Activated CD4-positive, alpha-beta T cell treated with anti-CD3 and anti-CD28 coated beads, Interleukin-2, amount 10 ng/mL, durations not matched to agents 24 days and 14 days (primary cell): Measurements from ENCODE around the gene DDX31. TPM values are rescaled to one million over a fixed set of nuclear protein-coding genes. Genes with fewer than 3 reads are reported as not detected.

ENCODE experiments used
- DNase-seq: peaks from one replicate; pipeline ENCODE4 v3.0.0; 2022
- H3K27ac Mint-ChIP-seq: one replicate; pipeline ENCODE4 v1.8.0; 2022; ENCODE audit warnings: mild to moderate bottlenecking, mixed read lengths
- H3K27me3 Mint-ChIP-seq: one replicate; pipeline ENCODE4 v1.8.0; 2022; ENCODE audit warnings: mixed read lengths
- H3K36me3 Mint-ChIP-seq: one replicate; pipeline ENCODE4 v1.8.0; 2022; ENCODE audit warnings: low read depth, mild to moderate bottlenecking, mixed read lengths
- H3K4me1 Mint-ChIP-seq: one replicate; pipeline ENCODE4 v1.8.0; 2021; ENCODE audit warnings: mixed read lengths
- H3K4me3 Mint-ChIP-seq: one replicate; pipeline ENCODE4 v1.8.0; 2022; ENCODE audit warnings: mild to moderate bottlenecking, moderate library complexity, mixed read lengths
- H3K9me3 Mint-ChIP-seq: one replicate; pipeline ENCODE4 v1.8.0; 2021; ENCODE audit warnings: mixed read lengths
- intact Hi-C: fragments of 100-400 bp; cut with micrococcal nuclease; formaldehyde crosslinking; loops from one replicate; pipeline ENCODE4 v1.15.1; 2023
- total RNA-seq: library from RNA; stranded (reverse); gene quantifications from 2 replicates; pipeline ENCODE4 v1.2.3, GENCODE V29; 2022

Gene DDX31
- total RNA-seq, 1 donor from 2014 or later: 31.8 TPM

DNA sequence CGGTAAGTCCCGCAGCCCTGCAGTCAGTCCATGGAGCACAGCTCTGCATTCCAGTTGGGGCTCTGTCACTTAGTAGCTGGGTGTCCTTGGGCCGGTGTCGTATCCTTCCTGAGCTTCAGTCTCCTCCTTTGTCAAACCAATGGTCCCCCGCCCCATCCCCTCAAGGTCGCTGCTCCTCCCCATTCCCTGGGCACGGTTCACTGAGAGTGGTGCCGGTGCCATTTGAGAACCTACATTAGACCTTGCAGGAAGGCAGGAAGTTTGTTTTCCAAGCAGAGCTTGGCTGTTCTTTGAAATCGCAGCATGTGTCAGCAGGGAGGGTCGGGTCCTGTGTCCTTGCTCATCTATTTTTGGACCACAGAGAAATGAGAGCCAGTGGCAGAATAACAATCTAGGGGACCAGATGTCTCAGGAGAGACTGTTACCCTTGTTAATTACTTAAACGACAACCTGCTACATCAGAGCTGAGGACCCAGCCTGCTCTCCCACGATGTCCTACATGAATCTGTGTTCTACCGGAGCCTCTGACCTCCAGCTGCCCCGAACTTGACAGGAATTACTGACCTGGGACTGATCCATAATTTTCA is 109.1 kb downstream of the DDX31 start:
- no peak overlapping the region for H3K27ac Mint-ChIP-seq
- no peak overlapping the region for H3K4me3 Mint-ChIP-seq
- H3K36me3 Mint-ChIP-seq: no peaks in the 10 kb centered on the region
- DNase-seq: no peak
- intact Hi-C loops: no loop called here
- peaks cover 15% of the 10 kb centered on the region for H3K27me3 Mint-ChIP-seq
- H3K9me3 Mint-ChIP-seq: no peaks in the 10 kb centered on the region
- peaks cover 2% of the 10 kb centered on the region for H3K4me1 Mint-ChIP-seq

DNA sequence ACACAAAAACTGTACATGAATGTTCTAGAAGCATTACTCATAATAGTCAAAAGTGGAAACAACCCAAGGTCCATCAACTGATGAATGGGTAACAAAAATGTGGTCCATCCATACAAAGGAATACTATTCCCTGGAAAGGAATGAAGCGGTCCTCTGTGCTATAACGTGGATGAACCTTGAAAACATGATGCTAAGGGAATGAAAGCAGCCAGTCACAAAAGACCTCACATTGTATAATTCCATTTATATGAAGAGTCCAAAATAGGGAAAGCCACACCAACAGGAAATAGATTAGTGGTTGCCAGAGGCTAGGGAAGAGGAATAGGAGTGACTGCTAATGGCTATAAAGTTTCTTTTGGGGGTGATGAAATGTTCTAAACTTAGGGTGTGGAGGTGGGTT is 110.1 kb downstream of the DDX31 start:
- no peak for DNase-seq
- Mint-ChIP-seq H3K9me3 (no peaks in the 10 kb centered on the region), H3K4me3 (no peak overlapping the region), H3K36me3 (no peaks in the 10 kb centered on the region), H3K4me1 (peaks cover 2% of the 10 kb centered on the region), H3K27me3 (peaks cover 16% of the 10 kb centered on the region), H3K27ac (no peak overlapping the region)
- intact Hi-C loops: no loop called here

DNA sequence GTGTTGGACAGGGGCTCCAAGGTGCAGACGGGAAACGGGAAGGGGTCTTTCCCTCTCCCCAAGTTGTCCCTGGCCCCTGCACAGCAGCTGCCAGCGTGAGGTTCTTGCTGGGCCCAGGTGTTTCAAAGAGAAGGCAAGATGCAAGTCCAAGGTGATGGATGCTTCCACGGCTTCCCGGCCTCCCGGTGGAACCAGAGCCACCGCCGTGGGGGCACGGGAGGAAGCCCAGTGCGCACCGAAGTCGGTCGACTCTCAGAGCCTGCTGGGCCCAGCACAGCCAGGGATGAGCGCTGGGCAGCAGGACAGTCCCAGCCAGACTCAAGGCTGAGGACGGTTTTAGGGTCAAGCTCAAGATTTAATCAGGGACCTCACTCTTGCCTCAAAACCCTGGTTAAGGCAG is 112.6 kb downstream of the DDX31 start:
- intact Hi-C loops: no loop called here
- Mint-ChIP-seq H3K4me1 (peaks cover 2% of the 10 kb centered on the region), H3K36me3 (no peaks in the 10 kb centered on the region), H3K9me3 (no peaks in the 10 kb centered on the region), H3K27me3 (peaks cover 14% of the 10 kb centered on the region), H3K27ac (no peak overlapping the region), H3K4me3 (no peak overlapping the region)
- no peak for DNase-seq

DNA sequence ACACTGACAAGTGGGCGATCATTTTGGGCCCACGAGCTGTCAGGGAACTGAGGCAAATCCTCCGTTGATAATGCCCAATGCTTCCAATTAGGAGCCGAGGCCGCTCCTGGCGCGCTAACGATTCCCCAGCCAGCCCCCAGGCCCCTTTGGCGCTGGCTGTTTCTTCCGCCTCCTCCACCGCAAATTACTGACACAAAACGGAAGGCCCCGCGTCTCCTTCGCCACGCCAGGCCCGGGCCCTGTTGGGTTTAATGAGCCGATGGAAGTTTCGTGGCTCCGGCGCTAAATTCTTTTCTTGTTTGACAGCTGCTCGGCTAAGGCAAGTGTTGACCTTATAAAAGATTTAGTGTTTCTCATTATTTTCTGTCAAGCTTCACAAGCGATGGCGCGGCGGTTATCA is 113.1 kb downstream of the DDX31 start:
- intact Hi-C loops: no loop called here
- Mint-ChIP-seq H3K4me1 (peaks cover 2% of the 10 kb centered on the region), H3K4me3 (no peak overlapping the region), H3K36me3 (no peaks in the 10 kb centered on the region), H3K9me3 (no peaks in the 10 kb centered on the region), H3K27ac (no peak overlapping the region), H3K27me3 (peaks cover 13% of the 10 kb centered on the region)
- no peak for DNase-seq

DNA sequence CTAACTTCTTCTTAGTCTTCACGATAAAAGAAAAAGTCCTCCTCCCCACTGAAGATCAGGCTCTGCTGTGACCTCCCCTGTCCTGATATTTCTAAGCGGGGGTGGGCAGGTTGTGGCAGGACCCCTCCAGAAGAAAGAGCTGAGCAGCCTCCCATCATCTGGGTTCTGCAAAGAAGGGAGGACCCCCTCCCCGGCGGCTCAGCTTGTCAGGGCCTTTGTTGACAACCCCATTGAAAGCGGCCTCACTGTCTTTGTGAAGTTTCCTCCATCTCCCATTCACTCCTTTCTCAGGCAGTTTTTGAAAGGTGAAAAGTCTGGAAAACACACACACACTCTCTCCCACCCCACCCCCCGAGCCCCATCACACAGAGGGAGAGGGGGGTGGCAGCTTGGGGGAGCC is 113.5 kb downstream of the DDX31 start:
- intact Hi-C loops: no loop called here

DNA sequence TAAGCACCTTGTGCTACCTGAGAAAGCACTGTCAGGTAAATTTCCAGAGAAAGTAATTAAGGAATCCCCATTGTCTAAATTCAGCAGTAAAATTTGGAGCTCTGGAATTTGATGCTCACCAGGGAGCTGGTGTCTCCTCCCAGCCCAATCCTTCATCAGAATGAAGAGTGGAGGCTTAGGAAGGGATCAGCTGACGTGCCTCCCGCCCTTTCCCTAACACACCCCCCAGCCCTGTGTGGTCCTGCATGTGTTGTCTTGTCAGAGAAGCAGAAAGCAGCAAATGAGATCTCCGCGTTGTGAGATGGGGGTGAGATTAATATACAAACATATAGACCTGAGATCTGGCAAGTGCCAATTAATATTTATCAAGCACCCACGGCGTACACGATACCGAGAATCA is 114.3 kb downstream of the DDX31 start:
- Mint-ChIP-seq H3K9me3 (no peaks in the 10 kb centered on the region), H3K27ac (no peak overlapping the region), H3K4me3 (no peak overlapping the region), H3K4me1 (no peaks in the 10 kb centered on the region), H3K36me3 (no peaks in the 10 kb centered on the region), H3K27me3 (peaks cover 9% of the 10 kb centered on the region)
- intact Hi-C loops: no loop called here
- DNase-seq: no peak

More for the DNA sequence above, 113.5 kb downstream of the DDX31 start:
- no peak overlapping the region for H3K27ac Mint-ChIP-seq
- DNase-seq: no peak
- H3K4me3 Mint-ChIP-seq: no peak overlapping the region
- peaks cover 2% of the 10 kb centered on the region for H3K4me1 Mint-ChIP-seq
- H3K36me3 Mint-ChIP-seq: no peaks in the 10 kb centered on the region
- no peaks in the 10 kb centered on the region for H3K9me3 Mint-ChIP-seq
- peaks cover 13% of the 10 kb centered on the region for H3K27me3 Mint-ChIP-seq

DNA sequence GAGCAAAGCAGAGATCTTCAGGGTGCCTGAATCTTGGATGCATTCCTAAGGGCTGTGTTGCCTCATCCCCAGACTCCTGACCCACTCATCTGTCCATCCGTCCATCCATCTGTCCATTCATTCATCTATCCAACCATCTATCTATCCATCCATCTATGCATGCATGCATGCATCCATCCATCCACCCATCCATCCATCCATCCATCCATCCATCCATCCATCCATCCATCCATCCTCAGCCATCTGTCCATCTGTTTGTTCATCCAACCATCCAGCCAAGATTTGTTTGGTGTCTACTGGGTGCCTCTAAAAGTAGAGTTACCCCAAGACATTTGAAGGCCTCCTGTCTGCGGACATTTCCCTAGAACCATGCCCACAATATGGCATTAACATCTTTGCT is 115.0 kb downstream of the DDX31 start:
- H3K27me3 Mint-ChIP-seq: peaks cover 6% of the 10 kb centered on the region
- no peak overlapping the region for H3K27ac Mint-ChIP-seq
- H3K36me3 Mint-ChIP-seq: no peaks in the 10 kb centered on the region
- no peaks in the 10 kb centered on the region for H3K9me3 Mint-ChIP-seq
- DNase-seq: no peak
- H3K4me3 Mint-ChIP-seq: no peak overlapping the region
- intact Hi-C loops: no loop called here
- H3K4me1 Mint-ChIP-seq: no peaks in the 10 kb centered on the region

DNA sequence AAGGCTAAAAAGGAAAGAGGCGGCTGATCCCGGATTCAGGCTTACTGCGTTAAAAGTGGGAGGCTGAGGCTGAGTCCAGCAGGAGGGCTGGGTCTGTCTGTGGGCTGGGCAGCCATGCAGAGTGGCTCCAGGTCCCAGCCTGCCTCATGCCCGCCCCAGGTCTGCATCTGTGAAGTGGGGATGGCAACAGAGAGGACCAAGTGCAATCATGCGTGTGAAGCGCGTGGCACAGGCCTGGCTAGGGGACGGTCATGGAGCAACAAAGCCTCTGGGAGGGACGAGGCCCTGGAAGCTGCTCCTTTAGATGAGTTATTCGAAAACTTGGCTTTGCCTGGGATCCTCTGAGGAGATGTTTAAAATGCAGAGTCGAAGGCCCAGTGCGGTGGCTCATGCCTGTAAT is 117.7 kb downstream of the DDX31 start:
- intact Hi-C loops: no loop called here
- Mint-ChIP-seq H3K9me3 (no peaks in the 10 kb centered on the region), H3K27ac (no peak overlapping the region), H3K4me1 (no peaks in the 10 kb centered on the region), H3K36me3 (no peaks in the 10 kb centered on the region), H3K27me3 (peaks cover 3% of the 10 kb centered on the region), H3K4me3 (no peak overlapping the region)
- no peak for DNase-seq

DNA sequence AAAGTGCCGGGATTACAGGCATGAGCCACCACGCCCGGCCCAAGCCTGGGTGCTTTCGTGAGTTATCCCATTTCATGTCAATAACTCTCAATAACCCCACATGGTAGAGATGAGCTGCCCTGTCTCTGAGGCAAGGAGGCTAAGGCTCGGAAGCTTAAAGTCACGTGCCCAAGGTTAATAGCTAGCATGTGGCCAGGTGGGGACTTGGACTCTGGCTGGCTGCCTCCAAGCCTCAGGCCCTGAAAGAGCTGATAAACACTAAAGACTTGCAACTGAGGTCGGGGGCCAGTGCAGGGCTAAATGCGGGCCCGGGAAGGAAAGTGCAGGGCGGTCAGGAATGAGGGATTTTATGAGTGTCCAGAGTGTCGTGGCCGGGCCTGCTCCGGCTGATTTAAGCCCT is 118.2 kb downstream of the DDX31 start:
- Mint-ChIP-seq H3K27me3 (peaks cover 3% of the 10 kb centered on the region), H3K27ac (no peak overlapping the region), H3K36me3 (no peaks in the 10 kb centered on the region), H3K4me1 (no peaks in the 10 kb centered on the region), H3K4me3 (no peak overlapping the region), H3K9me3 (no peaks in the 10 kb centered on the region)
- intact Hi-C loops: no loop called here
- no peak for DNase-seq

DNA sequence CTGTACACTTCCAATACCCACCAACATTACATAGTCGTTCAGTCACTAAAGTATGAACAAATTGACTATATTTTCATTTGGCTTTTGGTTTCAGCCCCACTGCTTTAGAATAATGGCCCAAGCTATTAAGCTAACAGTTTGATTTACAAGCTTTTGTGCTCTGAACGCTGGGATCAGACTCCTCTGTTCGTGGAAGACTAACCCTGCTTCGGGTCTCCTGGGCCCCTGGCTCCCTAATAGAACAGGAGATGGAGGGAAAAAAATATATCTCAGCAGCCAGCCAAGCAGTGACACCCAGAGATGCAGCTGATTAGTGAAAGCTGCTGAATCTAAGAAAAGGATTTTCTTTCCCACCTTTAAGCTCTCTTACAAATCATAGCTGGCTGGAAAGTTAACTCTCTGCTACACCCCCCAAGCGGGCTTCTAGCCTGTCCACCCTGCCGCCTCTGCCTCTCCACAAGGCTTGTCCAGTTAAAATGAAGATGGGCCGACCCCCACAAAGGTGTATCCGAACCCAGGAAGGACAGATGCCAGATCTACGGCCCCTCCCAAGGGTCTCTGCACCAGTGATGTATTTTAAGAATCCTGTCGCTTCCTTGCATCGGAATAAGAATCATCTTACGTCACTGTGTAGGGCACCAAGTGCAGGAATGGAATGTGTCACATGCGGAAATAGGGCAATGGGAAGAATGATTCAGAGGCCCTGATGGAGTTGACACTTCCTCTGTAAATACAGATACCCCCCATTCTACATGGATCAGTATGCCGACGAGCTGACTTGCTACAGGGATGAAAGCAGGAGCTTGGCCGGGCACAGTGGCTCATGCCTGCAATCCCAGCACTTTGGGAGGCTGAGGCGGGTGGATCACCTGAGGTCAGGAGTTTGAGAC is 120.8 kb downstream of the DDX31 start:
- intact Hi-C loops: no loop called here
- no peaks in the 10 kb centered on the region for H3K9me3 Mint-ChIP-seq

DNA sequence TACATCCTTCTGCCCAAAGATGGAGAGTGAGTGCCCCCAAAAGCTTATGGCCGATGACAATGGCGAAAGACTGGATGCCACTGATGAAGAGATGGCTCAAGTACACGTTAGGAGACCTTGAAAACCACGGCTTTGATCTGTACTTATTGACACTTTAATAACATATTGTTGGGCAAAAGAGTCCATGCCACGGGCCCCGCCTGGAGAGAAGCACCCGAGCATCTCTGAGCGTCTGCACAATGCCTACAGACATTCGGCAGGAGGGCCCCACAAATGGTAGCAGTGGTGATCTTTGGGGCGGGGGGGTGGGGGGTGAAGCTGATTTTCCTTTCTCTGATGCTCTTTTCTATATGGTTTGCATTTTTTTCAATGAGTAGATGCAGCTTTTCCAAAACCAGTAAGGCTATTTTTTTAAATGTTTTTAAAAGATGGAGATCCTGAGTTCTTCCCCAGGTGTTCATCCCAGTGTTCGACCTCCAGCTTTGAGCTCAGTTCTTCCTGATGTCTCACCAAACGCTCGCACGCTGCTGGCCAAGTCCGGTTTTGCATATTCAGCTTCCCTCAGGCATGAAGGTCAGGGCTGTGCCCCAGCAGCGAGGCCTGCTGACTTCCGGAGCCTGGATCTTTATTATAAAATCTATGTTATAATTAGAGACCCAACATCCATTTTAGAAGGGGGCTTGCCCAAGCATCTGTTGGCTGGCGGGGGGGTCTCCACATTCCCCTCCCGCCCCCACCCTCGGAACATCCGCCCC is 121.6 kb downstream of the DDX31 start:
- H3K27ac Mint-ChIP-seq: no peak overlapping the region
- no peaks in the 10 kb centered on the region for H3K9me3 Mint-ChIP-seq
- H3K4me1 Mint-ChIP-seq: no peaks in the 10 kb centered on the region
- H3K36me3 Mint-ChIP-seq: no peaks in the 10 kb centered on the region
- no peak for DNase-seq
- no peak overlapping the region for H3K4me3 Mint-ChIP-seq
- H3K27me3 Mint-ChIP-seq: peaks cover 5% of the 10 kb centered on the region
- intact Hi-C loops: no loop called here

More for the DNA sequence above, 120.8 kb downstream of the DDX31 start:
- Mint-ChIP-seq H3K27ac (no peak overlapping the region), H3K4me3 (no peak overlapping the region), H3K4me1 (no peaks in the 10 kb centered on the region), H3K27me3 (peaks cover 5% of the 10 kb centered on the region), H3K36me3 (no peaks in the 10 kb centered on the region)
- no peak for DNase-seq

DNA sequence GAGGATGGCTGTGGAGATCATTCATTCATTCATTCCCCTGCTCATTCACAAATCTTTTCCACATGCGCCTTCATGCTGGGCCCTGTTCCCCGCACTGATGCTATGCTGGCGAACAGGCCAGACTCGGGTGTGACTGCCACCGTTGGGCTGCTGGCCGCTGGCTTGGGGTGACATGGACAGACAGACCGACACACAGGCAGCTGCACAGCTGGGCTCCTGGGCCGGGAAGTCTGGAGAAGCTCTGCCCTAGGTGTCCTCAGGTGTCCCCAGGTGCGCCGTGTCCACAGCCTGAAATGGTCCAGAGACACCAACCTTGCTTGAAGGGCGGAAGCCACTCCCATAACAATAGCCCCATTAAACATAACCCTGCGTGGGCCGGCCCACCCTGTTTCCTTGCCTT is 122.3 kb downstream of the DDX31 start:
- Mint-ChIP-seq H3K27ac (no peak overlapping the region), H3K4me3 (no peak overlapping the region), H3K27me3 (peaks cover 5% of the 10 kb centered on the region), H3K9me3 (no peaks in the 10 kb centered on the region), H3K4me1 (no peaks in the 10 kb centered on the region), H3K36me3 (no peaks in the 10 kb centered on the region)
- no peak for DNase-seq
- intact Hi-C loops: no loop called here

DNA sequence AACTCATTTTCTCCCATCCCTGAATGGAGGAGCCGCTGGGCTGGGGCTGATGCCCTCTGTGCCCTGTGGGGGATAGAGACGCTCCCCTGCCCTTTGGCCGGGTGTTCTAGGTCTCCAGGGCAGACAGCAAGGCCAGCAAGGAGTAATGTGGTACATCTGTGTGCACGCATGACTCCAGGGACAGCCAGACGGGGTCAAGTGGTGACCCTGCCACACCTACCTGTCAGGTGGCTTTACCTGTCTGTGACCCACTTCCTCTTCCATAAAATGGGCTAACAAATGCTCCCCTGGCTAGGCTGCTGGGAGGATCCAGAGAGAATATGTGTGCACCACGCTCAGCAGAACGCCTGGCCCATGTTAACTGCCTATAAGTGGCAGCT is 122.7 kb downstream of the DDX31 start:
- H3K4me1 Mint-ChIP-seq: no peaks in the 10 kb centered on the region
- H3K9me3 Mint-ChIP-seq: no peaks in the 10 kb centered on the region
- DNase-seq: no peak
- intact Hi-C loops: no loop called here
- peaks cover 5% of the 10 kb centered on the region for H3K27me3 Mint-ChIP-seq
- no peak overlapping the region for H3K4me3 Mint-ChIP-seq
- no peaks in the 10 kb centered on the region for H3K36me3 Mint-ChIP-seq
- no peak overlapping the region for H3K27ac Mint-ChIP-seq
